ENCODE data around the gene PIAS4. TPM values are rescaled to one million over a fixed set of nuclear protein-coding genes. Genes with fewer than 3 reads are reported as not detected.

PIAS4 gene
- total and polyA plus RNA-seq, 2 of the 13 experiments (the other 11 are each of a cell fraction or from before 2014, with no cell fraction given) = 9.0 to 20.1 TPM

DNA sequence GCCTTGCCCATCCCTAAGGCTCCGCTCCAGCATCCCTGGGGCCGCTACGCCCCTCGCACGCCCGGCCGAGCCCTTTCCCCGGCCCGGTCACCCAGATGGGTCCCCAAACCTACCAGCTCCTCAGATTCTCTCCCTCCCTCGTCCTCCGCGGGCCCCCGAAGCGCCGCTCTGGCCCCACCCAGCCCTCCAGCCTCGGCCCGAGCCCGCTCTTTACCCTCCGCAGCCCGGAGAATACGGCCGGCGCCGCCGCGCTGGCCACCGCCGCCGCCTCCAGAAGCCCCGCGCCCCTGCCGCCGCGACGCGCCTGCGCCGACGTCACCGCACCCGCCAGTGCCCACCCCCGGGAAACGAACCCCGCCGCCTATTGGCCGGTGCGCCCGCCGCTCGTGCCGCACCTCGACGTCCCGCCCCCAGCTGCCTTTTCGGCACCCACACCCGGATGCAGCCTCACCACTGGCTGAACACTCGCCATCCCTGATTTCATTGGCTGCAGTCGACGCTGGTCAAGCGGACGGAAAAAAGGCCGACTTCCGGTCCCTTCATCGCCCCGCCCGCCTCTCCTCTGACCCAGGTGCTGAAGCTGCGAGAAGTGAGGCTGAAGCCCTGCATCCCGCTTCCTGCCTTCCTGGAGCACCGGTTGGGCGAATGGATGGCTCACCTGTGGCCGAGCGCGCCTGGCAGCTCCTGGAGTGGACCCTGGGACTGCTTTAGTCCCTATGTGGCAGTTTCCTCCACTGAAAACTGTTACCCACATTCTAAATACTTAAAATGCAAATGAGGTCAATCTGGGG is 36.5 kb upstream of the PIAS4 start, which contains the start of gene DAPK3 (continued):
- TF ChIP-seq, protein P1, sequence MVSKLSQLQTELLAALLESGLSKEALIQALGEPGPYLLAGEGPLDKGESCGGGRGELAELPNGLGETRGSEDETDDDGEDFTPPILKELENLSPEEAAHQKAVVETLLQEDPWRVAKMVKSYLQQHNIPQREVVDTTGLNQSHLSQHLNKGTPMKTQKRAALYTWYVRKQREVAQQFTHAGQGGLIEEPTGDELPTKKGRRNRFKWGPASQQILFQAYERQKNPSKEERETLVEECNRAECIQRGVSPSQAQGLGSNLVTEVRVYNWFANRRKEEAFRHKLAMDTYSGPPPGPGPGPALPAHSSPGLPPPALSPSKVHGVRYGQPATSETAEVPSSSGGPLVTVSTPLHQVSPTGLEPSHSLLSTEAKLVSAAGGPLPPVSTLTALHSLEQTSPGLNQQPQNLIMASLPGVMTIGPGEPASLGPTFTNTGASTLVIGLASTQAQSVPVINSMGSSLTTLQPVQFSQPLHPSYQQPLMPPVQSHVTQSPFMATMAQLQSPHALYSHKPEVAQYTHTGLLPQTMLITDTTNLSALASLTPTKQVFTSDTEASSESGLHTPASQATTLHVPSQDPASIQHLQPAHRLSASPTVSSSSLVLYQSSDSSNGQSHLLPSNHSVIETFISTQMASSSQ (IDR thresholded peaks at IDR 0.05; ENCODE audit: low read depth) = no peak
- TF ChIP-seq, protein P1 (CRISPR knock-in tag; IDR thresholded peaks at IDR 0.05; ENCODE audit: borderline replicate concordance) = no peak
- TF ChIP-seq NFIC (IDR thresholded peaks at IDR 0.05; ENCODE audit: low read length) = no peak
- TF ChIP-seq ZFYVE20 (CRISPR knock-in tag; IDR thresholded peaks at IDR 0.05; ENCODE audit: borderline replicate concordance, low read depth) = no peak
- TF ChIP-seq SOX13 (IDR thresholded peaks at IDR 0.05) = no peak
- 0 out of 4 replicates have a peak, but pooled peaks of 1 of the 2 experiments have one; percentile 50 for TF ChIP-seq SOX13 (CRISPR knock-in tag; conservative IDR thresholded peaks at IDR 0.05 in 1 of 2, IDR thresholded peaks at IDR 0.05 in 1 of 2)
- TF ChIP-seq MEF2D (CRISPR knock-in tag; IDR thresholded peaks at IDR 0.05) = 0 out of 2 replicates have a peak, but pooled peaks have one; percentile 13
- no peak; the same call in 1 of the 2 replicates for TF ChIP-seq FOXJ3 (CRISPR knock-in tag; IDR thresholded peaks at IDR 0.05; ENCODE audit: borderline replicate concordance)
- TF ChIP-seq ZNF564 (CRISPR knock-in tag; IDR thresholded peaks at IDR 0.05) = no peak
- TF ChIP-seq RFX3 (CRISPR knock-in tag; IDR thresholded peaks at IDR 0.05) = no peak
- TF ChIP-seq, protein P2, sequence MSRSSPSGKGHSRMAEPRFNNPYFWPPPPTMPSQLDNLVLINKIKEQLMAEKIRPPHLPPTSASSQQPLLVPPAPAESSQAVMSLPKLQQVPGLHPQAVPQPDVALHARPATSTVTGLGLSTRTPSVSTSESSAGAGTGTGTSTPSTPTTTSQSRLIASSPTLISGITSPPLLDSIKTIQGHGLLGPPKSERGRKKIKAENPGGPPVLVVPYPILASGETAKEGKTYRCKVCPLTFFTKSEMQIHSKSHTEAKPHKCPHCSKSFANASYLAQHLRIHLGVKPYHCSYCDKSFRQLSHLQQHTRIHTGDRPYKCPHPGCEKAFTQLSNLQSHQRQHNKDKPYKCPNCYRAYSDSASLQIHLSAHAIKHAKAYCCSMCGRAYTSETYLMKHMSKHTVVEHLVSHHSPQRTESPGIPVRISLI (CRISPR knock-in tag; IDR thresholded peaks at IDR 0.05; ENCODE audit: borderline replicate concordance) = peak; percentile 84
- TF ChIP-seq GATAD2A (CRISPR knock-in tag; IDR thresholded peaks at IDR 0.05) = 0 out of 2 replicates have a peak, but pooled peaks have one; percentile 40
- TF ChIP-seq, protein P3, sequence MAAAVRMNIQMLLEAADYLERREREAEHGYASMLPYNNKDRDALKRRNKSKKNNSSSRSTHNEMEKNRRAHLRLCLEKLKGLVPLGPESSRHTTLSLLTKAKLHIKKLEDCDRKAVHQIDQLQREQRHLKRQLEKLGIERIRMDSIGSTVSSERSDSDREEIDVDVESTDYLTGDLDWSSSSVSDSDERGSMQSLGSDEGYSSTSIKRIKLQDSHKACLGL (CRISPR knock-in tag; IDR thresholded peaks at IDR 0.05) = no peak
- no peak for TF ChIP-seq HOXA7 (CRISPR knock-in tag; IDR thresholded peaks at IDR 0.05)
- TF ChIP-seq, protein P4, sequence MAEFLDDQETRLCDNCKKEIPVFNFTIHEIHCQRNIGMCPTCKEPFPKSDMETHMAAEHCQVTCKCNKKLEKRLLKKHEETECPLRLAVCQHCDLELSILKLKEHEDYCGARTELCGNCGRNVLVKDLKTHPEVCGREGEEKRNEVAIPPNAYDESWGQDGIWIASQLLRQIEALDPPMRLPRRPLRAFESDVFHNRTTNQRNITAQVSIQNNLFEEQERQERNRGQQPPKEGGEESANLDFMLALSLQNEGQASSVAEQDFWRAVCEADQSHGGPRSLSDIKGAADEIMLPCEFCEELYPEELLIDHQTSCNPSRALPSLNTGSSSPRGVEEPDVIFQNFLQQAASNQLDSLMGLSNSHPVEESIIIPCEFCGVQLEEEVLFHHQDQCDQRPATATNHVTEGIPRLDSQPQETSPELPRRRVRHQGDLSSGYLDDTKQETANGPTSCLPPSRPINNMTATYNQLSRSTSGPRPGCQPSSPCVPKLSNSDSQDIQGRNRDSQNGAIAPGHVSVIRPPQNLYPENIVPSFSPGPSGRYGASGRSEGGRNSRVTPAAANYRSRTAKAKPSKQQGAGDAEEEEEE (CRISPR knock-in tag; IDR thresholded peaks at IDR 0.05; ENCODE audit: borderline replicate concordance) = no peak
- TF ChIP-seq SETDB1 (CRISPR knock-in tag; IDR thresholded peaks at IDR 0.05; ENCODE audit: borderline replicate concordance) = no peak
- no peak for TF ChIP-seq CCAR2 (optimal IDR thresholded peaks at IDR 0.05; ENCODE audit: low read depth, low read length)
- TF ChIP-seq, protein P5, sequence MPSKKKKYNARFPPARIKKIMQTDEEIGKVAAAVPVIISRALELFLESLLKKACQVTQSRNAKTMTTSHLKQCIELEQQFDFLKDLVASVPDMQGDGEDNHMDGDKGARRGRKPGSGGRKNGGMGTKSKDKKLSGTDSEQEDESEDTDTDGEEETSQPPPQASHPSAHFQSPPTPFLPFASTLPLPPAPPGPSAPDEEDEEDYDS (CRISPR knock-in tag; IDR thresholded peaks at IDR 0.05) = peak; percentile 40; the same call in 1 of the 2 replicates
- TF ChIP-seq RCOR2 (CRISPR knock-in tag; IDR thresholded peaks at IDR 0.05) = no peak

Data from HepG2 (cell line).